Measurements from ENCODE around the gene LRP8. TPM values are rescaled to one million over a fixed set of nuclear protein-coding genes. Genes with fewer than 3 reads are reported as not detected.

LRP8 gene
- polyA plus RNA-seq, 1 of the 3 experiments (the other 2 are of a cell fraction), result 19.9 TPM

DNA sequence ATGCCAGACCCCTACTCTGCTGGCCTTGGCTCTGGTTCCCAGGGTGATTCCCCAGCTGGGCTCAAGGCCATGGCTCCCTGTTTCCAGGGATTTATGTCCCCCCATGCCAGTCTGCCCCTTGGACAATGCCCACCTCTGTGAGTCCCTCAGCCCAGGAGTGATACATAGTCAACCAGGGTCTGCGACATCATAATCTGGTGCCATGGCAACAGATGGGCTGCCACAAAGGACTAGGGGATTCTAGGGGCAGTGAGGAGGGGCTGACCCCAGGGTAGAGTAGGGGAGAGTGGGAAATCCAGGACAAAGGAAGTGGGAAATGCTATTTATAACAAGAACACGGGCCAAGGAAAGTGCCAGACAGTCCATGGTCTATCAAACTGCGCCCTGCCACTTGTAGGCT is 33.8 kb downstream of the LRP8 start:
- no peak for DNase-seq
- H3K79me2 ChIP-seq (ENCODE audit: insufficient read depth), result no peaks in the 10 kb centered on the region
- POLR2A ChIA-PET, result no interaction called here

DNA sequence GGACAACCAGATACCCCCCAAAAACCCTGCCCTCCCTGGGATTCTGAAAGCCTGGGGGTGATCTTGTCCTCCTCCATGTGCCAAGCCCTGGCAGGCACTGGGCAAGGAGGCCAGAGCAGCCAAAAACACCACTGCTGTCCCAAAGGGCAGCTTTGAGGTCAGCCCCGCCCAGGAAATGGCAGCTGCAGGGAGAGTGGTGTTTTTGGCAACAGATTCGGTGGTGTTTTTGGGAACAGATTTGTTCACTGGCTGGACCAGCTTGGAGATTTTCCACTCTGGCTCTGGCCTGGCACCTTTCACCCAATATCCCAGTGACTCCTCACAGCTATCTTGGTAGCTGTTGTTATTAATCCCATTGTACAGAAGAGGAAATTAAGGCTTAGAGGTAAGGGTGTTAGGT is 34.7 kb downstream of the LRP8 start:
- peaks cover 4 to 60% of the 10 kb centered on the region in 2 experiments; a peak in 3 of 4 replicates for H3K4me1 ChIP-seq (ENCODE audit: control insufficient read depth in 1 of 2, insufficient read depth in 2 of 2, low read depth in 1 of 2, low read length in 1 of 2)
- no peak overlapping the region for H3K4me3 ChIP-seq (ENCODE audit: low read depth in 2 of 2, low read length in 1 of 2)
- no peaks in the 10 kb centered on the region for H3F3A ChIP-seq (replicated peaks; ENCODE audit: insufficient read depth)
- peaks cover 0 to 5% of the 10 kb centered on the region in 2 experiments for H3K36me3 ChIP-seq (replicated peaks in 1 of 2; ENCODE audit: control insufficient read depth in 1 of 2, insufficient read depth in 2 of 2, low read length in 1 of 2)
- no peaks in the 10 kb centered on the region for H3K9me3 ChIP-seq
- no peaks in the 10 kb centered on the region for H3K79me2 ChIP-seq (ENCODE audit: insufficient read depth)
- H2AFZ ChIP-seq (ENCODE audit: low read depth), result no peak overlapping the region
- H3K9ac ChIP-seq, result no peak overlapping the region
- ChIA-PET POLR2A (no interaction called here), CTCF (interaction anchor here (1.1 to 9.4 kb wide), 3 partner anchors 14 to 101 kb away, joined by 3 to 82 read pairs (median 81); no protein-coding TSS in a partner anchor)
- no peaks in the 10 kb centered on the region for H4K20me1 ChIP-seq (ENCODE audit: insufficient read depth)
- DNase-seq, result no peak
- peak overlapping the region in 1 of 2 experiments; percentile 64; a peak in 2 of 4 replicates for H3K27ac ChIP-seq (ENCODE audit: low read depth in 2 of 2, low read length in 1 of 2)
- no peaks in the 10 kb centered on the region for H3K9me2 ChIP-seq
- no peak overlapping the region; the same call in 1 of the 2 replicates for H3K4me2 ChIP-seq
- no peaks in the 10 kb centered on the region for H3K27me3 ChIP-seq (ENCODE audit: insufficient read depth)
- TF ChIP-seq ELF1 (IDR thresholded peaks at IDR 0.05), result no peak
- WGBS (ENCODE audit: low lambda C conversion rate), result 25% methylated on average over 1 of the region's 2 CpGs

More for the DNA sequence above, 33.8 kb downstream of the LRP8 start:
- Histone ChIP-seq H3K27ac (ENCODE audit: low read depth in 2 of 2, low read length in 1 of 2) (no peak overlapping the region), H3K36me3 (replicated peaks in 1 of 2; ENCODE audit: control insufficient read depth in 1 of 2, insufficient read depth in 2 of 2, low read length in 1 of 2) (peaks cover 0 to under 1% of the 10 kb centered on the region in 2 experiments), H4K20me1 (ENCODE audit: insufficient read depth) (no peaks in the 10 kb centered on the region), H3K4me1 (ENCODE audit: control insufficient read depth in 1 of 2, insufficient read depth in 2 of 2, low read depth in 1 of 2, low read length in 1 of 2) (peaks cover 4 to 59% of the 10 kb centered on the region in 2 experiments; a peak in 3 of 4 replicates), H3K4me2 (no peak overlapping the region), H3K27me3 (ENCODE audit: insufficient read depth) (no peaks in the 10 kb centered on the region), H3K9me2 (no peaks in the 10 kb centered on the region), H3K9me3 (no peaks in the 10 kb centered on the region), H2AFZ (ENCODE audit: low read depth) (no peak overlapping the region), H3K9ac (no peak overlapping the region), H3F3A (replicated peaks; ENCODE audit: insufficient read depth) (no peaks in the 10 kb centered on the region), H3K4me3 (ENCODE audit: low read depth in 2 of 2, low read length in 1 of 2) (no peak overlapping the region)
- CTCF ChIA-PET, result interaction anchor here (1.4 to 3.3 kb wide), 3 partner anchors 16 to 99 kb away, joined by 3 to 21 read pairs (median 14); no protein-coding TSS in a partner anchor
- TF ChIP-seq, protein P1, sequence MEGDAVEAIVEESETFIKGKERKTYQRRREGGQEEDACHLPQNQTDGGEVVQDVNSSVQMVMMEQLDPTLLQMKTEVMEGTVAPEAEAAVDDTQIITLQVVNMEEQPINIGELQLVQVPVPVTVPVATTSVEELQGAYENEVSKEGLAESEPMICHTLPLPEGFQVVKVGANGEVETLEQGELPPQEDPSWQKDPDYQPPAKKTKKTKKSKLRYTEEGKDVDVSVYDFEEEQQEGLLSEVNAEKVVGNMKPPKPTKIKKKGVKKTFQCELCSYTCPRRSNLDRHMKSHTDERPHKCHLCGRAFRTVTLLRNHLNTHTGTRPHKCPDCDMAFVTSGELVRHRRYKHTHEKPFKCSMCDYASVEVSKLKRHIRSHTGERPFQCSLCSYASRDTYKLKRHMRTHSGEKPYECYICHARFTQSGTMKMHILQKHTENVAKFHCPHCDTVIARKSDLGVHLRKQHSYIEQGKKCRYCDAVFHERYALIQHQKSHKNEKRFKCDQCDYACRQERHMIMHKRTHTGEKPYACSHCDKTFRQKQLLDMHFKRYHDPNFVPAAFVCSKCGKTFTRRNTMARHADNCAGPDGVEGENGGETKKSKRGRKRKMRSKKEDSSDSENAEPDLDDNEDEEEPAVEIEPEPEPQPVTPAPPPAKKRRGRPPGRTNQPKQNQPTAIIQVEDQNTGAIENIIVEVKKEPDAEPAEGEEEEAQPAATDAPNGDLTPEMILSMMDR (IDR thresholded peaks at IDR 0.05), result no peak
- WGBS (ENCODE audit: low lambda C conversion rate), result 98% methylated on average over 3 of the region's 3 CpGs

DNA sequence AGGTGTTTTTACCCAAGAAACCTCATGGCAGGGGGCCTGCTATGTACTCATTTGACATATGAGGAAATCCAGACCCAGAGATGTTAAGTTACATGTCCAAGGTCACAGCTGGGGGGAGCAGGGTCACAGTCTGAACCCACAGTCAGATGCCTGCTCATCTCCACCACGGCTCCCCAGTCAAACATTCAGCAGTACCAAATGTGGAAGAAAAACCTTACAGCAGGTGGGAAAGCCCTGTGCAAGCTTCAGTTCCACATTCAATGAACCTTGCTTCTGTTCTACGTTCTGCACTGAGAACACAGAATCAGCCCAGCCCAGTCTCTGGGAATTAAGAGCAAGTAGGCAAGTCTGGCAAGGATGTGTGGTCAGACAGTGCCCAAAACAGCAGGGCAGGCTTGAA is 35.2 kb downstream of the LRP8 start:
- TF ChIP-seq RCOR1 (IDR thresholded peaks at IDR 0.05; ENCODE audit: low read length) (no peak), TCF12 (IDR thresholded peaks at IDR 0.05) (0 out of 2 replicates have a peak, but pooled peaks have one; percentile 8), POLR2AphosphoS5 (IDR thresholded peaks at IDR 0.05; ENCODE audit: low read depth, low read length) (no peak)
- Histone ChIP-seq H3K9me2 (no peaks in the 10 kb centered on the region), H2AFZ (ENCODE audit: low read depth) (no peak overlapping the region), H3K79me2 (ENCODE audit: insufficient read depth) (no peaks in the 10 kb centered on the region), H3K9me3 (no peaks in the 10 kb centered on the region), H3K27me3 (ENCODE audit: insufficient read depth) (no peaks in the 10 kb centered on the region), H3K4me3 (ENCODE audit: low read depth in 2 of 2, low read length in 1 of 2) (no peak overlapping the region), H3K4me1 (ENCODE audit: control insufficient read depth in 1 of 2, insufficient read depth in 2 of 2, low read depth in 1 of 2, low read length in 1 of 2) (peaks cover 4 to 63% of the 10 kb centered on the region in 2 experiments; a peak in 3 of 4 replicates), H3F3A (replicated peaks; ENCODE audit: insufficient read depth) (no peaks in the 10 kb centered on the region), H3K27ac (ENCODE audit: low read depth in 2 of 2, low read length in 1 of 2) (peak overlapping the region in 1 of 2 experiments; percentile 64; a peak in 2 of 4 replicates), H3K36me3 (replicated peaks in 1 of 2; ENCODE audit: control insufficient read depth in 1 of 2, insufficient read depth in 2 of 2, low read length in 1 of 2) (peaks cover 0 to 5% of the 10 kb centered on the region in 2 experiments), H3K9ac (no peak overlapping the region), H3K4me2 (no peak overlapping the region; the same call in 1 of the 2 replicates), H4K20me1 (ENCODE audit: insufficient read depth) (no peaks in the 10 kb centered on the region)
- WGBS (ENCODE audit: low lambda C conversion rate), result no CpG with 5 or more reads among the region's 2 CpGs
- ChIA-PET CTCF (interaction anchor here (1.1 to 9.4 kb wide), 3 partner anchors 14 to 101 kb away, joined by 3 to 82 read pairs (median 81); no protein-coding TSS in a partner anchor), POLR2A (interaction anchor here (0.6 kb wide), 1 partner anchor 19 kb away, joined by 3 read pairs; no protein-coding TSS in a partner anchor)
- DNase-seq, result no peak

All from SK-N-SH (cell line).